Peyer's patch (tissue), 4 donors: ENCODE measurements around the gene PSAT1. TPM values are rescaled to one million over a fixed set of nuclear protein-coding genes. Genes with fewer than 3 reads are reported as not detected.

ENCODE experiments used
- DNase-seq, 3 donors: peaks; one replicate each; pipeline ENCODE4 v3.0.0-alpha.2; 2017 to 2019
- H3K27ac ChIP-seq, 4 donors: fragments of 200-600 bp; sonication (generic); one replicate each; pipeline ENCODE4 v1.5.1; 2016 to 2019
- H3K27me3 ChIP-seq, 2 donors: fragments of 200-600 bp; sonication (generic); one replicate each; pipeline ENCODE4 v1.5.1; 2019
- H3K36me3 ChIP-seq, 3 donors: fragments of 200-600 bp; sonication (generic); one replicate each; pipeline ENCODE4 v1.5.1; 2016 to 2019
- H3K4me1 ChIP-seq, 4 donors: fragments of 200-600 bp; sonication (generic); one replicate each; pipeline ENCODE4 v1.5.1; 2016 to 2019
- H3K4me3 ChIP-seq, 4 donors: fragments of 200-600 bp; sonication (generic); 1 replicate in 3 of 4; 2 replicates in 1 of 4; pipeline ENCODE4 v1.5.1; 2016 to 2019; ENCODE audit warnings: mild to moderate bottlenecking in 1 of 4
- H3K9me3 ChIP-seq, 4 donors: fragments of 200-600 bp; sonication (generic); one replicate each; pipeline ENCODE4 v1.5.1; 2016 to 2019; ENCODE audit warnings: mild to moderate bottlenecking in 1 of 4
- CTCF ChIP-seq, 6 experiments: fragments of 450-650 bp in 4 of 6; fragments of 200-600 bp in 2 of 6; sonication (generic) in 1 of 6; IDR thresholded peaks; one replicate each; pipeline ENCODE4 v1.5.1; 2017 to 2019; ENCODE audit warnings: antibody characterized with exemption in 6 of 6, mild to moderate bottlenecking in 3 of 6, moderate library complexity in 1 of 6
- POLR2A ChIP-seq, 2 donors: fragments of 450-650 bp; IDR thresholded peaks; one replicate each; pipeline ENCODE4 v1.5.1; 2017; ENCODE audit warnings: antibody characterized with exemption in 2 of 2, mild to moderate bottlenecking in 2 of 2, moderate library complexity in 2 of 2
- total RNA-seq, 4 donors: library from RNA; depleted of rRNA; stranded (reverse); fragments of >200 nt; gene quantifications; one replicate each; pipeline ENCODE4 v1.1.0, GENCODE V29; 2016

PSAT1 gene
- total RNA-seq, 4 donors from 2014 or later, result 1.0 to 2.4 (median 1.7) TPM

GRCh38 chr9:78325846-78326360, 29.0 kb downstream of the PSAT1 start:
- Histone ChIP-seq H3K27ac (no peak overlapping the region), H3K4me1 (no peaks in the 10 kb centered on the region), H3K27me3 (no peaks in the 10 kb centered on the region), H3K36me3 (no peaks in the 10 kb centered on the region), H3K4me3 (no peak overlapping the region), H3K9me3 (no peaks in the 10 kb centered on the region)
- DNase-seq, result no peak
- TF ChIP-seq CTCF (IDR thresholded peaks at IDR 0.05) (no peak), POLR2A (IDR thresholded peaks at IDR 0.05) (no peak)

GRCh38 chr9:78326564-78326963, 29.6 kb downstream of the PSAT1 start:
- no peak overlapping the region for H3K4me3 ChIP-seq
- no peaks in the 10 kb centered on the region for H3K36me3 ChIP-seq
- no peaks in the 10 kb centered on the region for H3K9me3 ChIP-seq
- DNase-seq, result no peak
- TF ChIP-seq CTCF (IDR thresholded peaks at IDR 0.05) (no peak), POLR2A (IDR thresholded peaks at IDR 0.05) (no peak)
- no peaks in the 10 kb centered on the region for H3K27me3 ChIP-seq
- no peak overlapping the region for H3K27ac ChIP-seq
- no peaks in the 10 kb centered on the region for H3K4me1 ChIP-seq

DNA sequence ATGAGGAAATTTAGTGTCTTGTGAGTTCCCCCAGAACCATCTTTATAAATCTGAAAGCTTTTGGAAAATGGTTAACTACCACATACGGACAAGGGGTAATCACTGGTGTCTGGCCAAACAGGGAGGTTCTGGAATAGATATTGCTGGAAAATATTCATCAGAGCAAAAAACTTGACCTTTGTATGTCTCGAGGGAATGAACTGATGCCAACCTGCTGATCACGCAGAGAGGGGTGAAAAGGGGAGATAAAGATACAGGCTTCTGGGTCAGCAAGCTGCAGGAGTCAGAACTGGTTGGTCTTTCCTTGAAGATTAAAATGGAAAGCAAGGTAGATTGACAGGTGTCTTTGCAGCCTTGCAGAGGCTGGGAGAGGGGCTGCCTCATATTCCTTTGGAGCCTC, 35.5 kb downstream of the PSAT1 start:
- Histone ChIP-seq H3K4me1 (no peaks in the 10 kb centered on the region), H3K27me3 (no peaks in the 10 kb centered on the region), H3K36me3 (no peaks in the 10 kb centered on the region), H3K4me3 (no peak overlapping the region), H3K27ac (no peak overlapping the region), H3K9me3 (no peaks in the 10 kb centered on the region)
- no peak for TF ChIP-seq CTCF (IDR thresholded peaks at IDR 0.05)
- no peak for TF ChIP-seq POLR2A (IDR thresholded peaks at IDR 0.05)
- DNase-seq, result no peak

DNA sequence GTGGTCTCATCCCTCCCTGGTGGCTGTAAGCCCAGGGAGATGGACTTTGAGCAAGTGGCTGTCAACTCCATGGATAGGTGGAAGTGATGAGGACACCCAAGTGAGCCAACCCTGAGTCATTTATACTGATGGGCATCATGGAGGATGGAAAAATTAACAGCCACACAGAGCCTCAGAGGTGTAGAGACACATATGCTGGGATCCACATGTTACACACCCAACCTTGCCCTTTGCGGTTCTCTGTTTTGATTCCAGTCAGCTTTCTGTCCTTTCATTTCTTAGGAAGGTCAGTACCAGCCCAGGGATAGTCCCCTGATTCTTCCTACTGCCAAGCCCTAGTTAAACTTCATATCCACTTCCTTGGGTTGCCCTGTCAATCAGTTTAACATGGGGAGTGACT, 51.9 kb downstream of the PSAT1 start:
- TF ChIP-seq POLR2A (IDR thresholded peaks at IDR 0.05) (no peak), CTCF (IDR thresholded peaks at IDR 0.05) (no peak)
- Histone ChIP-seq H3K4me1 (no peaks in the 10 kb centered on the region), H3K9me3 (no peaks in the 10 kb centered on the region), H3K36me3 (no peaks in the 10 kb centered on the region), H3K4me3 (no peak overlapping the region), H3K27me3 (no peaks in the 10 kb centered on the region), H3K27ac (no peak overlapping the region)
- no peak for DNase-seq

GRCh38 chr9:78351816-78352215, 54.9 kb downstream of the PSAT1 start:
- Histone ChIP-seq H3K4me1 (no peaks in the 10 kb centered on the region), H3K27ac (no peak overlapping the region), H3K36me3 (no peaks in the 10 kb centered on the region), H3K4me3 (no peak overlapping the region), H3K9me3 (no peaks in the 10 kb centered on the region), H3K27me3 (no peaks in the 10 kb centered on the region)
- TF ChIP-seq CTCF (IDR thresholded peaks at IDR 0.05) (no peak), POLR2A (IDR thresholded peaks at IDR 0.05) (no peak)
- DNase-seq, result no peak
